Activated effector memory CD4-positive, alpha-beta T cell treated with Interleukin-2 at 50 U/mL for 16 hours (primary cell): ENCODE data around the gene NKX6-2.
"Not testable (repeated sequence)": the region's sequence is repeated elsewhere in the genome, so short reads cannot be mapped to it uniquely, and the experiment has no call there.

ENCODE experiments used
- DNase-seq: peaks from one replicate; pipeline ENCODE4 v3.0.0-alpha.2; 2020

The NKX6-2 gene

GRCh38 chr10:132793871-132794849 is 8.2 kb upstream of the NKX6-2 start:
- DNase-seq, result no peak

DNA sequence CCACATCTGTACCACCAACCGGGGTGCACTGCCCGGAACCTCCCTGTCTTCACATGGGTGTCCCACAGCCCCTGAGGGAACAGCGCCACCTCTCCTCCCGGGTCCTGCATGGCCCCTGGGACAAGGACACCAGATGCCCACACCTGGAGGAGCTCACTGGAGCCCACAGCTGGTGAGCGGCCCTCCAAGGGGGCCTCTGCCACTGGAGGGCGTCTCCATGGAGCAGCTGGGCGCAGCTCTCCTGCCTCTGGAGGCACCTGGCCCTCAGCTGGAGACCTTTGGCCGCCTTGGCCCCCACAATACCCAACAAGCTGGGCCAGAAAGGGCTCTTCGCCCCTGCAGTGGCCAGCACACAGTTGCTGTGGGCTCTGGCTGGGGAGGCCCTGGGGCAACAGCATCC is 7.3 kb upstream of the NKX6-2 start:
- no peak for DNase-seq

DNA sequence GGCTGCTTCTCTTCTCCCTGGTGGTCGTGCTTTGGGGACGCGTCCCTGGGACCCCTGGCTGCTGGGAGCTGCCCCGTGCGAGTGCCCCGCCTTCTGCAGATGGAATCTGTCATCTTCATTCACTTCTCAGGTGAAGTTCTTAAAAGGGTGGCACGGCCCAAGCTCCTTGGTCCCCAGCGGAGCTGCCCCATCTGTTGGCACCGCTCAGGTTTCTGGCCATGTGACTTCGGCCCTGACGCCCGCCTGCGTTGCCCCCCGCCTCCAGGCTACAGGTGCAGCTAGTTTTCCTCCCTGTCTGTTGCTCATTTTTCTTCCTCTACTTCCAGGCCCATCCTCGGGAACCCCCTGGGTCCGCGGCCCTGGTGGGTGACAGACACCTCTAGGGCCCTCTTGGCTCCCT is 6.8 kb upstream of the NKX6-2 start:
- DNase-seq, result no peak

DNA sequence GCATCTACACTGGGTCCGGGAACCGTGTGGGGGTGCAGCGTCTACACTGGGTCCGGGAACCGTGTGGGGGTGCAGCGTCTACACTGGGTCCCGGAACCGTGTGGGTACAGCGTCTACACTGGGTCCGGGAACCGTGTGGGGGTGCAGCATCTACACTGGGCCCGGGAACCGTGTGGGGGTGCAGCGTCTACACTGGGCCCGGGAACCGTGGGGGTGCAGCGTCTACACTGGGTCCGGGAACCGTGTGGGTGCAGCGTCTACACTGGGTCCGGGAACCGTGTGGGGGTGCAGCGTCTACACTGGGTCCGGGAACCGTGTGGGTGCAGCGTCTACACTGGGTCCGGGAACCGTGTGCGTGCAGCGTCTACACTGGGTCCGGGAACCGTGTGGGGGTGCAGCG is 6.2 kb upstream of the NKX6-2 start:
- not testable (repeated sequence) for DNase-seq

DNA sequence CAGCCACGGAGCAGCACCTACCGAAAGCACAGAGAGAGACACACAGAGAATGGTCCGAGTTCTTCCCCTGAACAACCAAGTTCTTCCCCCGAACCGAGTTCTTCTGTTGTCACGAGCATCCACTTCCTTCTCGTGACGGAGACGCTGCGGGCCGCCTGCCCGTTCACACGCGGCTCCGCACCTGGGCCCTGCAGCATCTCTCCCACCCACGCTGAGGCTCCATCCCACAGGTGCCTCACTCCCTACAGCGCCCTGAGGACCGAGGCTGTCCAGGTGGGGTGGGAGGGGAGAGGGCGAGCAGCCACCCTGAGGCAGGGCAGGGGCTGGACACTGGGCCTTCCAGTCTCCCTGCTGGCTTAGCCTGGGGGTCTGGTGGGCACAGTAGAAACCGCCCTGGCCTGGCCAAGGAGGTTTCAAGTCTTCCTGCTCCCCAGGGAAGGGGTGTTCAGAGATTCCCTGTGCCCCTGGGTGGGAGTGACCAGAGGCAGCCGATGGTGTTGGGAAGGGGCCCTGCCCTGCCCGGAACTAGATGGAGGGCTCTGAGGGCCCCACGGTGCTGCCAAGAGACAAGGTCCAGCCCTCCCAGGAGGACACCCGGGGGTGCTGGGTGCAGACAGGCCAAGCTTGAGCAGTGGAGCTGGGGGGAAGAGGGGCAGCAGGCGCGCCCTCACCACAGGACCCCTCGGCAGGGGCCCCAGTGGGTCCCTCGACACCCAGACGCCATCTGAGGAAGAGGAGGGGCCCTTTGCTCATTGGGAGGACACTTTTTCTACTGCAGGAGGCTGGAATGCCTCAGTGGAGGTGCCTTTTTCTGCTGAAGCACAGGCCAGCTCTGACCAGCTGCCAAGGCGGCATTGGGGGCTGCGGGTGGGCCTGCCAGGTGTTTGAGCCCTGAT is 5.2 kb upstream of the NKX6-2 start:
- no peak for DNase-seq

DNA sequence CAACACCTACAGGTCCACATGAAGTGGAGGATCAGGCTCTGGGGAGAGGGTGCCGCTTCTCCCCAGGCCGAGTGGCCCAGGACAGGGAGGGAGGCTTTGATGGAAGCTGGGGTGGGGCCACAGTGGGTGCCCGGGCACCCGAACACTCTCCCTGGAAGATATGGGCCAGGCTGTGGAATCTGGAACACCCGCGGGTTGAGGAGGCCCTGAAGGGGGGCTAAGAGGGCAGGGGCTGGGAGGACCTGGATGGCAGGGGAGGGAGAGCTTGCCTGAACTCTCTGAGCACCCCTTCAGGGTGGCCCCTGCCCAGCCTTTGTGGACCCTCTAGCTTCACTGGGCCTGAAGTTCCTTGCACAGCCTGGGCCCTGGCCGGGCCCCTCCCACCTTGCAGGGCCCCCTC is 4.5 kb upstream of the NKX6-2 start:
- DNase-seq, result no peak

GRCh38 chr10:132789659-132790148 is 3.8 kb upstream of the NKX6-2 start:
- DNase-seq, result no peak

GRCh38 chr10:132788831-132789219 is 2.9 kb upstream of the NKX6-2 start:
- DNase-seq, result no peak

DNA sequence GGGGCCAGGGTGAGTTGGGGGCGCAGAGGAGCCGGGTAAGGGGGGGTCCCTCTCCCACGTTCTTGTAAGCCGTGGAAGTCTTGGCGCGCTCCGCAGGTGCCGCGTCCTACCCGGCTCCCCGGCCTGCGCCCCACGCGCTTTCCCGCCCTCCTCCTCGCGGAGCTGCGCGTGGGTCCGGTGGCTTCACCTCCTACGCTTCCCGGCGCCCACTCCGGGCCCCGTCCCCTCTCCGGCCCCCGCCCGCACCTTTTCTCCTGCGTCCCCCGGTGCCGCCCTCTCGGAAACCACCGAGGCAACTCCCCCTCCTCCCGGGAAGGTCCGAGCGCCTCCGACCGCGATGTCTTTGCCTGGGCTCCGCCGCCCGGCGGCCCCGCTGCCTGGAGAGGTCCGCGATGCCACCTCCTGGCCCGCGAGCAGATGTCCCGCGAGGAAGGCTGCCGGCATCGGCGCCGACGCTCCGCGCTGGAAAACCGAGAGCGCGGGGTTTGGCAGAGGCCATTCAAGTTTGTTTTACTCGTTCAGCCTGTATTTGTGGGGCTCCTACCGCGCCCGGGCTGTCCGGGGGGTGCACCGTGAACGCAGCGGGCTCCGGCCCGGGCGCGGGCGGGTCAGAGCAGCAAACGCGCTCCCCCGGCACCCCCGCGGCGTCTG is 2.4 kb upstream of the NKX6-2 start:
- DNase-seq, result no peak

GRCh38 chr10:132787495-132788179 is 1.7 kb upstream of the NKX6-2 start:
- DNase-seq, result no peak

- DNase-seq, result no peak
These were observed 1.0 kb upstream of the NKX6-2 start for GRCh38 chr10:132786884-132787494.

- no peak for DNase-seq
These were observed 533 bp upstream of the NKX6-2 start for GRCh38 chr10:132786476-132786883.

DNA sequence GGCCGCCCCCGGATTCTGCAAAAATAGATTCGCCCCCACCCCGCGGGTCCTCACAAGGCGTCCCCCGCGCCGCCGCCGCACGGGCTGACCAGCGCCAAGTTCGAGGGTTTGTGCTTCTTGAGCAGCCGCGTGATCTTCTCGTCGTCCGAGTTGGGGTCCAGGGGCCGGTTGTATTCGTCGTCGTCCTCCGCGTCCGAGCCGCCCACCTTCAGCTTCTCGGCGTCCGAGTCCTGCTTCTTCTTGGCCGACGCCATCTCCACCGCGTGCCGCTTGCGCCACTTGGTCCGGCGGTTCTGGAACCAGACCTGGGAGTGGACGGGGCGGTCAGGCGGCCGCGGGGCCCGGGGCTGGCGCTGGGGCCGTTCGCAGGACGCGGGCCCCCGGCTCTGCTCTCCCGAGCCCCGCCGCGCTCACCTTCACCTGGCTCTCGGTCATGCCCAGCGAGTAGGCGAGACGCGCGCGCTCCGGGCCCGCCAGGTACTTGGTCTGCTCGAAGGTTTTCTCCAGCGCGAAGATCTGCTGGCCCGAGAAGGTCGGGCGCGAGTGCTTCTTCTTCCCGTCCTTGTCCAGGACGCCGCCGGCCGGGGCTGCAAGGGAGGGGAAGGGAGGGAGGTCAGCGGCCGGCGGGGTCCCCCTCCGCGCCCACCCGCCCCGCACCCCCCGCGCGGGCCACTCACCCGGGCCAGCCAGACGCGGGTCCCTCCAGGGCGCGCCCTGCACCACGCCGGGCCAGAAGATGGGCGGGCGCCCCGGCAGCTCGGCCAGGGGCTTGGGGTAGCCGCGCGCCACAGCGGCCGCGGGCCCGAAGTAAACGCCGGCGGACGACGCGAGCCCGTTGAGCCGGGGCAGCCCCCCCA is 853 bp downstream of the NKX6-2 start:
- DNase-seq, result no peak

- DNase-seq, result no peak
These were observed 1.7 kb downstream of the NKX6-2 start for GRCh38 chr10:132783940-132784865.

DNA sequence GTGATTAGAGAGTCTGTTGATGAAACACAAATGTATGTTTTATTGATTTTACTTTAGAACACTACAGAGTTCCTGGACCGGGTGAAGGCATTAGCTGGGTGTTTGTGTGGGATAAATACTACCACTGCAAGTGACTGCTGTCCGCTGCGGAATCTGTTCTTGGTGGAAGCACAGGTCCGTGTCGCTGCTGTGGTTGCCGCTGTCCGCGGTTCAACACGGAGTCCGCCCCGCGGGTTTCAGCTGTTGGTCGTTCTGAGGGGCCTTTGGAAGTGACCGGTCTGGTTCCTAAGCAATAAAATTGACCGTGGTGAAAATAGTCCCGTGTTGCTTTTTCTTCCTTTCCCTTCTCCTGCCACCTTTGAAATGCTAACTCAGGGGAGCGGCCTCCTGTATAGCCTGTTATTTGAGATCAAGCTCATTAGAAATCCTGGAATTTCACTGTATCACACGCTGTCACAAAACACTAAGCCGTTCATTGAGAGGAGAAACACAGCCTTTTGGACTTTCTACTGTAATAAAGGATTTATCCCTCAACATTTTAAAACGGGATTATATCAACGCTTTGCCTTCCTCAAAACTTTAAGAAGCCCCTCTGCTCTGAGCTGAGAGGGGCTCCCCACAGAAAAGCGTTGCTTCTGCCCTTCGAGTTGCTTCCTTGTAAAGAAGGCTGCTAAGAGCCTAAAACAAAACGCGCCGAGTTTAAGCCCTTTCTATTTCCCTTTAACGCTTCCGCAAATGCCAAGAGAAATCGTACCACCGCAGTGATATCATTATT is 2.6 kb downstream of the NKX6-2 start:
- DNase-seq, result no peak

DNA sequence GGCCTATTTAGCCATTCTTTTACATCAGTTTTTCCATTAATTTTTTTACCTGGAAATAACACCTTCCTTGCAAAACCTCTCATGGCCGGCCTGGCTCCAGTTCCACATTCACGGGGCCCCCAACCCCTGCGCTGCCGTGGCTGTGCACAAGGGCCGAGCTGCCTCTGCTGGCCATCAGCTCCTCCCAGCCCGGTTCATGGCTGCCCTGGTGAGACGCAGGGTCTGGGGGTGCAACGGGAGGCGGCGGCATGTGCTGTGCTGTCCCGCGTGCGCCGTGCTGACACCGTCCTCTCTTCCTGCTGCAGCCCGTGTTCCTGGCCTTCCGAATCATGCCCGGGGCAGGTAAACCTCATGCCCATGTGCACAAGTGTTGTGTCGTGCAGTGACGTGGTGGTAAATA is 4.4 kb downstream of the NKX6-2 start:
- DNase-seq, result no peak

- no peak for DNase-seq
These were observed 5.6 kb downstream of the NKX6-2 start for GRCh38 chr10:132780356-132780755.

DNA sequence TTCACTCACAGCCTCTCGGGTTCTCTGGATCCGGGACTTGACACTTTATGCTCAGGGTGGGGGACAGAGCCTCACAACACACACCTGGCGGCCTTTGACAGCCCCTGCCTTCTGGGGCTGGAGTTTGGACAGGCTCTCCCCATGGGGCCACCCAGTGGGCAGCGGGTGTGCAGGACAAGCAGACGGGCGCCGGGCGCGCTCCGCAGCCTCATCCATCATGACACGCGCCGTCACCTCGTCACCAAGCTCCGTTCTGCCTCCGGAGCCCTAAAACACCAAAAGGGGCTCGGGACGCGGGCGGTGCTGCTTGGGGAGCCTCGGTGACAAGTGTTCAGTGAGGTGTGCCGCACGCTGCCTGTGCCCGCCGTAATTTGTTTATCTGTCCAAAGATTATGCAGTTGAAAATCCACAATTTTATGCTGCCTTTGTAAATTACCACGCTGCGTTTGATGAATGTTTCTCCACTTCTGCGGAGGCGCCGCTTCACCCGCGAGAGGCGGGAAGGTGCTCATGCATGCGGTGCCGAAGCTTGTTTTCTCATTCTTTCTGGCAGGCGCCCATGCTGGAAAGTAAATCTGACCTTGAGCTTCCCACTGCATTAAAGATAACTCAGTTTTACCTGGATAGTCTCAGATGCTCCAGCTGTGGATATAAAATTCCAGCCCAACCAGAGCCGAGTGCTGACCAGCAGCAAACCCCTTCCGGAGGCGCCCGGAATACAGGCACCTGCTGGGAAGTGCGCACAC is 6.2 kb downstream of the NKX6-2 start:
- DNase-seq, result no peak
